HCT116 (cell line): ENCODE data around the gene TSSK6. TPM values are rescaled to one million over a fixed set of nuclear protein-coding genes. Genes with fewer than 3 reads are reported as not detected.

Experiments
- ATAC-seq: fragments of 200-7000 bp; cut with Tn5 transposase; 2 replicates; pipeline ENCODE4 v1.9.1; 2020; ENCODE audit warnings: mild to moderate bottlenecking, moderate library complexity
- BruUV-seq: library from RNA; stranded (reverse); fragments of 400-500 nt; replicated peaks from 2 replicates; lab custom pipeline; 2021; lab: Mats Ljungman, UMichigan
- CTCF ChIA-PET: fragments of 300-600 bp; sonication (Branson Sonifier 250); formaldehyde crosslinking; loops from one replicate; lab custom pipeline; 2021; ENCODE audit warnings: antibody characterized with exemption; lab: Charles Lee
- POLR2A ChIA-PET: fragments of 300-600, 350-600 bp; sonication (Branson Sonifier 250); formaldehyde crosslinking; loops from one replicate; lab custom pipeline; 2021; ENCODE audit warnings: antibody characterized with exemption; lab: Charles Lee
- RAD21 ChIA-PET, 2 experiments: fragments of 300-600 bp; sonication (Branson Sonifier 250); formaldehyde crosslinking; loops; one replicate each; lab custom pipeline; 2023; ENCODE audit warnings: low total read pairs in 2 of 2; ENCODE audit not compliant: uncharacterized antibody in 2 of 2, unreplicated experiment in 2 of 2, low non-redundant PET in 1 of 2; lab: Charles Lee
- DNase-seq: peaks from one replicate; pipeline ENCODE4 v3.0.0-alpha.2; 2010; ENCODE audit warnings: low read depth, low spot score
- H2AFZ ChIP-seq: fragments of 200-600 bp; shearing (Covaris generic), sonication (generic); 2 replicates; pipeline ENCODE4 v1.6.1; 2017; ENCODE audit warnings: low read depth, mixed run types, mixed read lengths, antibody characterized with exemption, low read length; ENCODE audit not compliant: poor library complexity, severe bottlenecking
- H3K27ac ChIP-seq: 2 replicates; pipeline ENCODE4 v1.5.1; 2012; ENCODE audit warnings: low read depth, low read length
- H3K27me3 ChIP-seq: fragments of 200-600 bp; sonication (generic); 2 replicates; pipeline ENCODE4 v1.6.1; 2016; ENCODE audit warnings: mixed run types, low read length, mixed read lengths; ENCODE audit not compliant: insufficient read depth
- H3K36me3 ChIP-seq, 2 experiments: fragments of 200-500 bp in 1 of 2; fragments of 200-600 bp in 1 of 2; sonication (Bioruptor generic) in 1 of 2; sonication (generic) in 1 of 2; 2 replicates each; pipeline versions ENCODE4 v1.5.1 to v1.6.1; 2014 to 2016; ENCODE audit warnings: low read length in 2 of 2, inconsistent platforms in 1 of 2, mixed read lengths in 1 of 2, mixed run types in 1 of 2; ENCODE audit not compliant: insufficient read depth in 2 of 2, control insufficient read depth in 1 of 2
- H3K4me1 ChIP-seq, 2 experiments: fragments of 200-600 bp in 1 of 2; sonication (generic) in 1 of 2; 2 replicates each; pipeline versions ENCODE4 v1.5.1 to v1.6.1; 2012 to 2017; ENCODE audit warnings: low read length in 2 of 2, inconsistent platforms in 1 of 2, mild to moderate bottlenecking in 1 of 2, mixed read lengths in 1 of 2, mixed run types in 1 of 2, moderate library complexity in 1 of 2; ENCODE audit not compliant: insufficient read depth in 2 of 2, control insufficient read depth in 1 of 2
- H3K4me2 ChIP-seq: fragments of 200-600 bp; sonication (generic); 2 replicates; pipeline ENCODE4 v1.6.1; 2017; ENCODE audit warnings: mixed run types, low read length, mixed read lengths
- H3K4me3 ChIP-seq, 2 experiments: fragments of 200-600 bp in 1 of 2; sonication (generic) in 1 of 2; replicated peaks in 1 of 2; 2 replicates each; pipeline ENCODE4 v1.5.1; 2011 to 2016; ENCODE audit warnings: low read length in 2 of 2, control low read depth in 1 of 2, low read depth in 1 of 2, mild to moderate bottlenecking in 1 of 2, mixed read lengths in 1 of 2, mixed run types in 1 of 2
- H3K79me2 ChIP-seq: fragments of 200-600 bp; sonication (generic); 2 replicates; pipeline ENCODE4 v1.6.1; 2017; ENCODE audit warnings: mild to moderate bottlenecking, mixed run types, low read length, moderate library complexity, mixed read lengths; ENCODE audit not compliant: insufficient read depth
- H3K9ac ChIP-seq: fragments of 200-600 bp; sonication (generic); 2 replicates; pipeline ENCODE4 v1.6.1; 2016; ENCODE audit warnings: low read length, mixed read lengths
- H3K9me2 ChIP-seq: fragments of 200-600 bp; sonication (generic), shearing (Covaris generic); 2 replicates; pipeline ENCODE4 v1.6.1; 2017; ENCODE audit warnings: mixed run types, mild to moderate bottlenecking, moderate library complexity; ENCODE audit not compliant: insufficient read depth
- H3K9me3 ChIP-seq, 2 experiments: fragments of 200-500 bp in 1 of 2; fragments of 200-600 bp in 1 of 2; sonication (Bioruptor generic) in 1 of 2; sonication (generic) in 1 of 2; 2 replicates each; pipeline ENCODE4 v1.6.1; 2014 to 2017; ENCODE audit warnings: low read length in 2 of 2, mixed read lengths in 2 of 2, inconsistent platforms in 1 of 2, low read depth in 1 of 2, mild to moderate bottlenecking in 1 of 2, mixed run types in 1 of 2, moderate library complexity in 1 of 2; ENCODE audit not compliant: control insufficient read depth in 1 of 2, insufficient read depth in 1 of 2
- H4K20me1 ChIP-seq: fragments of 200-600 bp; sonication (generic), shearing (Covaris generic); 2 replicates; pipeline ENCODE4 v1.6.1; 2017; ENCODE audit warnings: mixed run types, mild to moderate bottlenecking, moderate library complexity; ENCODE audit not compliant: insufficient read depth
- CEBPB ChIP-seq: IDR thresholded peaks from 2 replicates; pipeline ENCODE4 v1.6.1; 2012; ENCODE audit warnings: low read depth
- EZH2 ChIP-seq: fragments of 200-600 bp; sonication (generic); IDR thresholded peaks from 2 replicates; pipeline ENCODE4 v1.6.1; 2017; ENCODE audit warnings: antibody characterized with exemption, mixed run types
- JUND ChIP-seq: IDR thresholded peaks from 2 replicates; pipeline ENCODE4 v1.6.1; 2012
- MAX ChIP-seq: IDR thresholded peaks from 2 replicates; pipeline ENCODE4 v1.6.1; 2012
- REST ChIP-seq: IDR thresholded peaks from 2 replicates; pipeline ENCODE4 v1.6.1; 2012; ENCODE audit warnings: low read depth
- YY1 ChIP-seq: IDR thresholded peaks from 2 replicates; pipeline ENCODE4 v1.6.1; 2011; ENCODE audit warnings: low read length, low read depth, moderate library complexity, mild to moderate bottlenecking; ENCODE audit not compliant: insufficient replicate concordance; ENCODE audit errors: extremely low read depth
- intact Hi-C: fragments of 100-400 bp; cut with micrococcal nuclease; formaldehyde crosslinking; loops from 2 replicates; pipeline ENCODE4 v1.10.0; 2022
- total RNA-seq: library from RNA; stranded (reverse); gene quantifications from one replicate; pipeline ENCODE4 v1.2.1, GENCODE V29; 2021; ENCODE audit not compliant: unreplicated experiment

Gene TSSK6
- total RNA-seq, 1 experiment from 2014 or later, result 4.1 TPM

- no peak for TF ChIP-seq REST
- TF ChIP-seq EZH2, result no peak
Measured at GRCh38 chr19:19485161-19485997, 30.0 kb downstream of the TSSK6 start (continued).

GRCh38 chr19:19482809-19483596, 32.3 kb downstream of the TSSK6 start:
- Histone ChIP-seq H3K9me3 (no peaks in the 10 kb centered on the region), H4K20me1 (0 out of 2 replicates have a peak, but pooled peaks cover 4% of the 10 kb centered on the region), H3K27ac (no peak overlapping the region), H3K4me1 (peaks cover under 1 to 15% of the 10 kb centered on the region in 2 experiments), H3K4me2 (no peak overlapping the region), H3K27me3 (no peaks in the 10 kb centered on the region), H3K36me3 (peaks cover 0 to 8% of the 10 kb centered on the region in 2 experiments; a peak in 1 of 4 replicates), H3K9me2 (no peaks in the 10 kb centered on the region), H3K79me2 (peaks cover 91% of the 10 kb centered on the region), H3K9ac (no peak overlapping the region), H2AFZ (no peak overlapping the region), H3K4me3 (no peak overlapping the region)
- CTCF ChIA-PET, result interaction anchor here (0.6 kb wide), 1 partner anchor 1275 kb away, joined by 4 read pairs; no protein-coding TSS in a partner anchor
- RAD21 ChIA-PET, result no interaction called here
- intact Hi-C loops, result no loop called here
- no peak for ATAC-seq
- TF ChIP-seq MAX (no peak), CEBPB (no peak), JUND (no peak), YY1 (no peak)
- POLR2A ChIA-PET, result no interaction called here
- no TSS peak for BruUV-seq
- no peak for DNase-seq
